Stimulated activated CD4-positive, alpha-beta T cell treated with anti-CD3 and anti-CD28 coated beads, TNF-alpha, amount 100 ng/mL, for 1 hour (primary cell): ENCODE results near the gene SH2D5.
"Not testable (repeated sequence)": the region's sequence is repeated elsewhere in the genome, so short reads cannot be mapped to it uniquely, and the experiment has no call there.

Experiments
- DNase-seq, 3 donors: peaks; one replicate each; pipeline ENCODE4 v3.0.0-alpha.2; 2020; ENCODE audit warnings: low read depth in 3 of 3, low spot score in 1 of 3

The SH2D5 gene

DNA sequence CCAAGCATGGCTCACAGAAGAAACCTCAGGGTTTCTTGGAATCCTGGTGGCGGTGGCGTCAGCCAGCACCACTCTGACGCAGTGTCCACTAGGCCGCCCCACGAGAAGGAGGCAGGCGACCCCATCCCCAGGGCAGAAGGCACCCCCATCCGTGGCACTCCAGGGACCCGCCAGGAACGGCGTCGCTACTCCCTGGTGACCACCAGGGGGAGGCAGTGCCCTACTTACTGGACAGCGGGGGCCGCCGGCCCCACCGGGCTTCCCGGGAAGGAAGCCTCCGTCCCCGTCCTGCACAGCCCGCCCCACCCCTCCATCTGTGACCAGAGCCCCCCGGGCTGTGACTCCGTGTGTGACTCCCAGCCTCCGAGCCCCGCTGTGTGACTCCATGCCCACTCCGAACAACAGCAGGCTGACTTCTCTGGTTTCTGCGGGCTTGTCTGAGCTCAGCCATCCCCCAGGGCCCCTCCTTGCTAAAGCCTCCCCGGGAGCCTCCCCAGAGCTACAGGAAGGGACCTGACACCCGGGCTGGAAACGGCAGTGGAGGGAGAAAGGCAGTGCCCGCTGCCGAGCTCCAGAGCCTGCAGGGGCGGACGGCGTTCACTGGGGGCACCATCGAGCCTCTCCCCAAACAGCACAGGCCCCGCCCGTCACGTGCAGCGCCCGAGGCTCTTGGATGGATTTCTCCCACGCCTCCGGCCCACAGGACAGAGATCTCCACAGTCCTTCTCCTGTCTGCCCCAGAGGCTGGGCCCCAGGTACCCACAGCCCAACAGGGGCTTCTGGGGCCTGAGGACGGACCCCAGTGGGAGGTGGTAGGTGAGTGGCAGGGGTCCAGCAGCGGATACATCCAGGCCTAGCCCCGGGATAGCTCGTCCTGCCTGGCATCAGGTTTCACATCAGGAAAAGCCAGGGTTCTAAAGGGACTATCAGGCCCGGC lies 35.8 kb downstream of the SH2D5 start:
- peak; percentile 13 to 61 (median 54) for DNase-seq

DNA sequence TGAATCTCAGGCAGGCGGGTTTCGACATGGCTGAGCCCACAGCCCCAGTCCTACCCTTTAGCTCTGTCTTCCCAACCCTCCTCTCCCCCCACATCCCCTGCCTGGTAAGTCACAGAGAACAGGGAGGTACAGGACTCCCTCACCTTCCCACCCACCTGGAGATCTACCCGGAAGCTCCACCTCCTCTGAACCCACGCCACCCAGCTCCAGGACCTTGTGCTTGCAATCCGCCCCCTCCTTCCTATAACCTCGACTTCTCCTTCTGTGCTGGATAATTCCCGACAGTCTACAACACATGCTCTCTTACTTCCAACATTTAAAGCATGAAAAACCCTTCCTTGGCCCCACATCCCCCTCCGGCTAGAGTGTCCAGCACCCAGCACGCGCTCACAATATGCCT lies 37.0 kb downstream of the SH2D5 start:
- no peak for DNase-seq

DNA sequence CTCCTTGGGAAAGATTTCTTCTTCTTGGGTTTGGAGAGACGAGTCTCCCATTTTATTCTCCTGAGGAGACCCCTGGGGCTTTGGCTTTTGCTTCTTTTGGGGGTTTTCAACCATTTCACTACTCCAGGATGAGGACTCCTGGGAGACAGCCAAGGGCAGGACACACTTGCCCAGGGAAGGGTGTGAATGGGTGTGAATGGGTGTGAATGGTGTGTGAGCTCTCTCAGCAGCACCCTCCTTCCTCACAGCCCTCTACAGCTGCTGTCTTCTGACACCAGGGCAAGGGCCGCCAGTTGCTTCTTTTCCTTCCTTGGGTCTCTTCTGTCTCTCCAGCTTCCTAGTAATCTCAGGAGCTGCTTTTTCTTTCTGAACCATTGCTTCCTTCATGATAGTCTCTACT lies 38.9 kb downstream of the SH2D5 start:
- no peak for DNase-seq

DNA sequence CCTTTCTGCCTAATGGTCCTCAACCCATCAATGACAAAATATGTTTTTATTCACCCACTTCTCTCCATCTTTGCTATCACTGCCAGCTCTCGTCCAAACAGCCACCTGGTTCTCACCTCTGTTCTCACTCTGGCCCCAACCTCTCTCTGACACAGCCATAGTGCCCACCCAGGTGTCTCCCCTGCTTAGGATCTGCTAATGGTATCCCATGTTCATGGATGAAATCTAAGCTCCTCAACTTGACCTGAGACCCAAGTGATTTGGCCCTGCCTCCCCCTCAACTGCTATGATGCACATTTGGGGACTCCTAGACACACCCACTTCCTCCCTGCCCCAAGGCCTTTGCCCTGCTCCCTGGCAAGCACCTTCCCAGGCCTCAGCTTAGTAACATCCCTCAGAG lies 40.6 kb downstream of the SH2D5 start:
- no peak for DNase-seq

DNA sequence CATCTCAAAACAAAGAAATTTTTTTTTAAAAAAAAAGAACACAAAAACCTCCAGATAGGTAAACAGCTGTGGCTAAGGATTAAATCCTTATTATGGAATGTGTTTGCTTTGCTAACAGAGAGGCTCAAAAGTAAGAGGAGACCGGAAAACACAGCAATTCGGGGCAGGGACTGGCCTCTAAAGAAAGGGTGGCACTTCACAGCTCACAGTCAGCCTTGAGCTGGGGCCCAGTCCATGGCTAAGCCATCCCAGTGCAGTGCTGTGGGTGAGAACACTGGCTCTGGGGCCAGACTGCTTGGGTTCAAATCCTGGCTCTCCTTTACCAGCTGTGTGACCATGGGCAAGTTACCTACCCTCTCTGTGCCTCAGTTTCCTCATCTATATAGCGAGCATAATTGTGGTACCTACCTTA lies 42.9 kb downstream of the SH2D5 start:
- no peak for DNase-seq

DNA sequence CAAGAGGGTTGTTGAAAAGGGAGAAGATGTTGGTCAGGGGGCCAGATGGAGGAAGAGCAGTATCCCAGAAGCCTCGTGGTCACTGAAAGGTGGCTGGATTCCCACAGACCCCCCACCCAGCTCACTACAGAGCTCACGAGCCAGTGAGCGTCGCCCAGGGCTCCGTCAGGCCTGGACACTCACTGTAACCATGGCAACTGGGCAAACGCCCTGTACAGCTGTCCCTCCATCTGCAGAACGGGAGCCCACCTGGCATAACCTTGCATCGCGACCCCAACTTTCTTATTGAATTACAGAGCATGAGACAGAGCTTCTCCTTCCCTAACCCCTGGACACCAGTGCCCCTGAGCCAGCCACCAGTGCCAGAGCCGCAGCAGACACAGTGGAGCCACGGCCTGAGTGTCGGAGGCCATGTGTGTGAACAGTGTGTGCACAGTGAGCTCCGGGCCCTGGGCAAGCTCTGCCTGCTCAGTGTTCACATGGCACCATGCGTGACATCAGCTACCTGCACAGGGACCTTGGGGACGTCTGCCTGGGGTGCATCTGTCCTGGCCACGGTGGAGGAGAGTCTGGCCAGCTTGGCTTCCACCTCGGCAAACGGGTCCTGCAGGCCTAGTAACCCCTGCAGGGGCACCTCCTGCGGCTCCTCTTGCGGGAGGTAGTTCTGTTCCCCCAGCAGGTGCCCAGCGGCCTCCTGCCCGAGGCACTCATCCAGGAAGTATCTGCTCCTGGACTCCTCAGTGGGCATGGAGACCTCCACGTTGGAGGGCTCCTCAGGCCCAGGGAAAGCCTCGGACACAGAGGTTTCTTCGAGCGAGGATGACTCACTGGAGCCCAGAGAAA lies 45.4 kb downstream of the SH2D5 start:
- DNase-seq: no peak

DNA sequence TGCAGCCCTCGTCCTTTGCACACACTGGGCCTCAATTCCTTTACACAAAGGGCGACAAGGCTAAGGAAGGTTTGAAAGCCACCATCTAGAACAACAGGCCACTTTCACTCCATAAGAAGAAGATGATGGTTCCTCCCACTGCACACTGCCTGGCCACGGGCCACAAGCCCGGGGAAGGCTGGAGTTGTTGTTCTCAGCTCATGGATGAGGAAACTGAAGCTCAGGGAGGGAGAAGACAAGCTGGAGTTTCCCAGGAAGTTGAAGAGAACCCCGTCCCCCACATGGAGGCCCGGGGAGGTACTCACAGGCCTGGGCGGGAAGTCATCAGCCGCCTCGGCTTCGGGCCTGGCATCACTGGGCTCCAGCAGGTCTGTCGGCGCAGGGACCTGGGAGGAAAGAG lies 46.8 kb downstream of the SH2D5 start:
- no peak for DNase-seq

DNA sequence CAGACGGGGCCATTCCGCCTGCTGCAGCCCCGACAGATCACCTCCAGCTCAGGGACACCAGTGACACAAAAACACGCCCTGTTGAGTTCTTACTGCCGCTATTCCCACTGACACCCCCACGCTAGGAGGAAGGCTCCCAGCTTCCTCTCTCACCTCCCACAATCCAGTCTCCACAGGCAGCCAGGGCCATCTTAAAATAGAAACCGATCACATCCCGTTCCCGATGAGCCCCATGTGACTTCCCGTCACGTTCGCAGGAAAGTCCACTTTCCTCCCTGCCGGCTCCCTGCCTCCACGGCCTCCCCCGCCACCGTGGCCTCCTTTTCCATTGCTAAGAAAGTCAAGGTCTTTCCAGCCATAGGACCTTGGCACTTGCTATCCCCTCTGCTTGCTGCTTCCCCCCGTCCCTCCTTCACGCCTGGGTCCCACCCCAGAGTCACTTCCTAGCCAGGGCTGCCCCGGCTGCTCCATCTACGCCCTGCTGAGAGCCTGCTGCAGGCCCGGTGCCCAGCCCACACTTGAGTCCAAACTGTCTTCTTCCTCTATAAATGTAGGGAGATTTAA lies 47.3 kb downstream of the SH2D5 start:
- DNase-seq: no peak

DNA sequence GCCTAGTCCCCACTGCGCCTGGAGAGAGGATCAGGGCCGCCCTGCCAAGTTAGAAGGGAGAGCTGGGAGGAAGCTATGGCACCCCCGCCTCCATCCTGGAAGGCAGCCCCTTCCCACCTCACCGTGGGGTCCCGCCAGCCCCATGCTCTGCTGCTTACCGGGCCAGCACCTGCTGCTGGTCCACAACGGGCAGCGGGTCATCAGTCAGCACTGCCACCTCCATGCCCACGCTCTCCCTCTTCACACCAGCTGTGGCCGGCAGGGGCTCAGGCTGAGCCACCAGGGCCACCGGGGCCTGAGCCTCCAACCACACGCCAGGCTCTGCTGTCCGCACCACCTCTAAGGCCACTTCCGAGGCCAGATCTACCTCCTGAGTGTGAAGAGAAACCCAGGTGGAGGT lies 47.9 kb downstream of the SH2D5 start:
- no peak for DNase-seq

DNA sequence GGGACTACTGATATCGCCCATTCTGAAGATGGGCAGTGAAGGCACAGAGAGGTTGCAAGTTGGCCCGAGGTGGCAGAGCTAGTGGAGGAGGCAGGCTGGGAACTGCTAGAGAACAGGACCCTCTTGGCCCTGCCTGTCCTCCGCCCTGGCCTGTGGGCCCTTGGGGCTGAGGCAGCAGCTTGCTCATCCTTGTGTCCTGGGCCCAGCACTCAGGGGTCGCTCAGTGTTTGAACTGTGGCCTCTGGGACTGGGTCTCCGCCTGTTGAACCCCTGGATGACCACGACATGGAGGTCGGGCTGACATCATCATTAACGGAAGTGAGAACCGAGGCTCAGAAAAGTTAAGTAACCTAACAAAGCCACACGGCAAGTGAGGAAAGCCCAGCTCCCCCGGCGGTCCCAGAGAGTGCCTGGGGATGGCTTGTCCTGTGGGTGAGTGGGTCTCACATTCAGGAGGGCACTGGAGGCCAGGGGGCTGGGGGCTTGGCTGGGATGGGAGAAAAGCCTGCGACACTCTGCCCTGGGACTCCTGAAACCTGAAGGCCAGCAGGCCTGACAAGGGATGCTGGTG lies 48.4 kb downstream of the SH2D5 start:
- DNase-seq: no peak

DNA sequence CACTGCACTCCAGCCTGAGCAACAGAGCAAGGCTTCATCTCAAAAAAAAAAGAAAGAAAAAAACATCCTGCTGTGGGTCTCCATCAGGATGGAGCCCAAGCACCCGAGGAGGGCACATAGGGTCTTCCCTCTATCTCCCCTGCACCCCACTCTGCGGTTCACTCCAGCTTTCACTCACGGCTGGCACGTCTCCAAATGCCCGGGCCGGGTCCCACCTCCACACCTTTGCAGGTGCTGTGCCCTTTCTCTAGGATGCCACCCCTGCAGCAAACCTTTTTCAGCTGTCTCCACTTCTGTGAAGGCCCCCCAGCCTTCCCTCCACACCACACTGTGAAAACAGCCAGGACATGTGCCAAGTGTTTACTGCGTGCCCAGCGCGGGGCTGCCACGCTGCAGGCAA lies 48.9 kb downstream of the SH2D5 start:
- DNase-seq: no peak

DNA sequence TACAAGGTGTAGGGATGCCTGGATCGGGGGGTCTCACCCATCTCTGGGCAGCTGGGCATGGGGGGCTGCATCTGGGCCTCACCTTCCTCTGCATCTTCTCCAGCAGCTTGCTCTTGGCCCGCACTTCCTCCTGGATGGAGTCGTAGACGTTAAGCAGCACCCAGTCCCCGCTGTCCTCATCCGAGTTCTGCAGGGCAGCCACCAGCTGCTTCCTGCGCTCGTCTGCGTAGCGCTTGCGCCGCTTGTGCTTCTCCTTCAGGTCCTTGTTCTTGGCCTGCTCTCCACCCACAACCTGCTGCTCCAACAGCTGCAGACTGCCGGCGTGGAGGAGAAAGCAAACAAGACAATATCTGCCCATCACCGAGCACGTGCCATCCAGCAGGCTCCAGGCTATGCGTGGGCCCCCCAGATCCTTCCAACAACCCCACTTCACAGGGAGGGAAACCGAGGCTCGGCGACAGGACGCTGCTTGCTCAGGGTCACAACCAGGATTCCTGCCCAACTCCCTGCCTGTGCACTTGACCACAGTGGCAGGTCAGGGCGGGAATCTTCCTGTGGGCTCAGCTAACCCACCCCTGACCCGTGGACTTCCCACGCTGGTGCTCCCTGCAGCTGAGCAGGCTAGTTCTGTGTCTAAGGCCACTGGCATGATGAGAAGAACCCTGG lies 49.8 kb downstream of the SH2D5 start:
- no peak for DNase-seq

DNA sequence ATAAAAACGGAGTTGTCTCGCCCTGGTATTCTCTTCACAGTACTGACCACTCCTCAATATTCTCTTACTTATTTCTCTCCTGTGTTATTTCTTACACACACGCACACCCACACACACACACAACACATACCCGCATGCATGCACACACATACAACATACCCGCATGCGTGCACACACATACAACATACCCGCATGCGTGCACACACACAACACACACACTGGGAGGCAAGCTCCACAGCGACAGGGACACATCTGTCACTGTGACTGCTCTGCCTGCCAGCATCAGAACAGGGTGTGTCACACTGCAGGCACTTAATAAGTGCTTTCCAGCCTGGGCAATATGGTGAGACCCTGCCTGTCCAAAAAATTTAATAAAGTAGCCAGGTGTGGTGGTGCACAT lies 50.5 kb downstream of the SH2D5 start:
- DNase-seq: no peak

DNA sequence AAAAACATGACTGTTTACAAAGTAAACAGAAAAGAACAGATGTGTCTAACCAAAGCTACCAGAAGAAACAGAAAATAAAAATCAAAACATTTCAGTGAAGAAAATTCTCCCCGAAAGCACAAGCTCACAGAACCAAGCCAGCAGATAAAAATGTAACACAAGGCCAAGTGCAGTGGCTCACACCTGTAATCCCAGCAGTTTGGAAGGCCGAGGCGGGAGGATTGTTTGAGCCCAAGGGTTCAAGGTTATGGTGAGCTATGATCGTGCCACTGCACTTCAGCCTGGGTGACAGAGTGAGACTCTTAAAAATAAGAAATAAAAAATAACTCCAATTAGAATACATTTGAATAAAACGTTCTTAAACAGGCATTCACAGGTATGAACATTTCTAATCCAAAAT lies 52.2 kb downstream of the SH2D5 start:
- no peak for DNase-seq

DNA sequence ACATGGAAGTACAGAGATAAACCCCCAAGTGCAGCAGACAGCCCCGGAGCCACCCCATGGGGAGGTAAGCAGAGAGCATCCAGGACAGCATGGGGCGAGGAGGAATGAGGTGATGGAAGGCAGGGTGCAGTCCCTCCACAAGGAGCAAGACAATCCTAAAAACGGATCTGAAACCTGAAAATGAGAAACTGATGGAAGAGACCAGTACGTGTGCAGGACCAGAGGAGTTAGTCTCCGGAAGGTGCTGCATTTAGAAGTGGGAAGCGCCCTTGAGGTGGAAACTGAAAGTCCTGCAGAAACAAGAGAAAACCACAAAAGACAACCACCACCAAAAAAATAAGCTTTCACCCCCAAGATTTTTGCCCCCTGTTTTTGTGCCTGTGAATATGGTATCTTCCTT lies 53.9 kb downstream of the SH2D5 start:
- DNase-seq: no peak

DNA sequence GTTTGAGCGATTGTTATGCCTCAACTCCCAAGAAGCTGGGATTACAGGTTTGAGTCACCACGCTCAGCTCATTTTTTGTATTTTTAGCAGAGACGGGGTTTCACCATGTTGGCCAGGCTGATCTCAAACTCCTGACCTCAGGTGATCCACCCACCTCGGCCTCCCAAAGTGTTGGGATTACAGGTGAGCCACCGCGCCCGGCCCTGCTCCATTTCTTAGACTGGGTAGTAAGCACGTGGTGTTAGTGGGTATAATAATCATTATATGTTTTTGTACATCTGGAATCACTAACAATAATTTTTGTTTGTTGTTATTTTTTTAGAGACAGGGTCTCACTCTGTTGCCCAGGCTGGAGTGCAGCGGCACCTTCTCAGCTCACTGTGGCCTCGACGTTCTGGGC lies 58.9 kb downstream of the SH2D5 start:
- not testable (repeated sequence) for DNase-seq

DNA sequence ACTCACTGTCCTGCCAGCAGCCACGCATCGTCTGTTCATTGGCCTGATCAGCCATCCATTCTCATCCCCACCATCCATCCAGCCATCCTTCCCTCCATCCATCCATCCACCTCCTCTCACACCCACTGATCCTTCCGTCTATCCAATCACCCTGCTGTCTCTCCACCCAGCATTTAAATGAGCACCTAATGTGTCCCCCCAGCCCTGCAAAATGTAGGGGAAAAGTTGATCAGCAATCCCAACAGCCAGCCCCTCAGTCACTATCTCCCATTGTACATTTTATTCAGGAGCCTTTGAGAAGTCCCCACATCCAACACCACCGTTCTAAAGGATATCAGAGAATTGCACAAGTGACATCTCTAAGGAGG lies 60.3 kb downstream of the SH2D5 start:
- DNase-seq: no peak

DNA sequence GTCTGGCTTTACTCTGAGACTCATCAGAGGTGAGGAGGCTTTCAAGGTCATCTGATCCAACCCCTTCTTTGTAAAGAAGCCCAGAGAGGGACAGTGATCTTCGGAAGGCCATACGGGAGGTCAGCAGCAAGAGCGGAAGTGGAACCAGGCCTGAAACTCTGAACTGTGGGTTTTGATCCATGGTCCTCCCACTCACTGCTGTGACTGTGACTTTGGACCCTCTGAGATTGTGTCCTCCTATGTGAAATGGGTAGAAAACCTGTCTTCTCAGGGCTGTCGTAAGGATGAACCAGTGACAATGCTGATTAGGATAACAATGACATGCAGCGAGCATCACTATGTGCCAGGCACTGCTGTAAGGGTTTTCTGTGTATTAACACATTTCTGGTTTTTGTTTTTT lies 61.6 kb downstream of the SH2D5 start:
- no peak for DNase-seq
